Subcutaneous adipose tissue (tissue), 4 donors: Measurements from ENCODE around the gene ELMO1. TPM values are rescaled to one million over a fixed set of nuclear protein-coding genes. Genes with fewer than 3 reads are reported as not detected.

Experiments
- total RNA-seq, 4 donors: library from RNA; depleted of rRNA; stranded (reverse); fragments of >200 nt; gene quantifications; one replicate each; pipeline ENCODE4 v1.1.0, GENCODE V29; 2016
- TF ChIP-seq, protein P1 (sequence below): fragments of 450-650 bp; IDR thresholded peaks from one replicate; pipeline ENCODE4 v1.5.1; 2016; ENCODE audit warnings: low read depth, mild to moderate bottlenecking, control low read depth, antibody characterized with exemption, moderate library complexity

ELMO1 gene
- total RNA-seq, 4 donors from 2014 or later, result 97.1 to 129 (median 126) TPM

DNA sequence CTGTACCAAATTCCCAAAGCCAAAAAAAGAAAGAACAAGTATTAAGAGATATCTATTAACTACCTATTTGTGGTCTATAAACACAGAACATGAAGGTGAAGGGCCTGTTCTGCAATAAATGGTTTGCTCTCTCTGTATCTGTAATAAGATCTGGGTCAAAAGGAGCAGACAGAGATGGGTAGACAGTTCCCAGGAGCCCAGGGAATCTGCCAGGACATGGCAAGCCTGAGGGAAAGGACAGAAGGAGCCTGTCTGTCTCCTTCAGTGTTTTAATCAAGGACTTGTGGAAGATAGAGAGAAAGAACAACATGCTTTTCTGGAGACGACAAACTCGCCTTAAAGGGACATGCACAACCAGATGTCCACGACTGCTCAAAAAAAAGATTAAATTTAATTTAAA is 165.7 kb downstream of the ELMO1 start:
- TF ChIP-seq, protein P1, sequence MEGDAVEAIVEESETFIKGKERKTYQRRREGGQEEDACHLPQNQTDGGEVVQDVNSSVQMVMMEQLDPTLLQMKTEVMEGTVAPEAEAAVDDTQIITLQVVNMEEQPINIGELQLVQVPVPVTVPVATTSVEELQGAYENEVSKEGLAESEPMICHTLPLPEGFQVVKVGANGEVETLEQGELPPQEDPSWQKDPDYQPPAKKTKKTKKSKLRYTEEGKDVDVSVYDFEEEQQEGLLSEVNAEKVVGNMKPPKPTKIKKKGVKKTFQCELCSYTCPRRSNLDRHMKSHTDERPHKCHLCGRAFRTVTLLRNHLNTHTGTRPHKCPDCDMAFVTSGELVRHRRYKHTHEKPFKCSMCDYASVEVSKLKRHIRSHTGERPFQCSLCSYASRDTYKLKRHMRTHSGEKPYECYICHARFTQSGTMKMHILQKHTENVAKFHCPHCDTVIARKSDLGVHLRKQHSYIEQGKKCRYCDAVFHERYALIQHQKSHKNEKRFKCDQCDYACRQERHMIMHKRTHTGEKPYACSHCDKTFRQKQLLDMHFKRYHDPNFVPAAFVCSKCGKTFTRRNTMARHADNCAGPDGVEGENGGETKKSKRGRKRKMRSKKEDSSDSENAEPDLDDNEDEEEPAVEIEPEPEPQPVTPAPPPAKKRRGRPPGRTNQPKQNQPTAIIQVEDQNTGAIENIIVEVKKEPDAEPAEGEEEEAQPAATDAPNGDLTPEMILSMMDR, result no peak

DNA sequence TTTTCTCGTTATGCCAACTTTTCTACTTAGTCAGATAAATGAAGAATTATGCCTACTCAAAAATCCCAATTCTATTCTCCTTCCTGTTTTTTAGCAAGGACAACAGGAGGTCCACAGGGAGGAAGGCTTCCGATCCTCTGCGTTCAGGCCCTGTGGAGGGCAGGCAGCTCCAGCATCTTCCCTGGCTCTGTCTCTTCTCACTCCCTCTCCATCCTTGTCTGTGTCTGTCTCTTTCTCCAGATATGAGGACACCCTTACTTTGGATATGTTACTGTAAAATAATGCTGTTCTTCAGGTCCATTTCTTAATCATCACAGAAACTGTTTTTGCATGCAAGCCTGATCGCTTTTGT is 166.6 kb downstream of the ELMO1 start:
- TF ChIP-seq, protein P1, result no peak

DNA sequence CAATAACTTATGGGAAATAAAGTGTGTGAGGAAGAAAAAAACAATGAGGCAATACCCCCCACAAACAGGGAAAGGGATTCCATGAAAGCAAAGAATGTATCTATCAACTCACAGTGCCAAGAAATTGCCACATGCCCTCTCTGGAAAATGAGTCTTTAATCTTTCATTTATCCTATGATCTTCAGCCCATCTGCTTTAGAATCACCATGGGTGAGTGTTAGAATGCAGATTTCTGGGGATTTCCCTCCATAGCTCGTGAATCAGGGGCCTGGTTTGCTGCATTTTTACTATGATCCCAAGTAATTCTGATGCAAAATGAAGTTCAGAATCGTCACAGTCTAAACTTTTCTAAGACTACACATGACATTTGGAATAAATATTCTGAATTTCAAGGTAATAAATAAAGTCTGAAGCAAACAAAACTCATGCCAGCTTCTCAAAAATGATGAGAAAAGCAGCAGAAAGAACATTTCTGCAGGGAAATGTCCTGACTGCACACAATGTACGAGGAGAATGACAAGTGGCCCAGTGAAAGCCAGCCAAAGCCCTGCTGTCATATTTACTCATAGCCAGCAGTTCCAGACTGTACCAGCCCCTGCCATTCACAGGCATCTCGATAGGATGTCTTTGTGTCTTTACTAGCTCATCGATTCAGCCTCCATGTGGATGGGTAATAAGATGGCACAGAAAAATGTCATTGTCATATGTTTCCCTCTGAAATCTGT is 167.1 kb downstream of the ELMO1 start:
- TF ChIP-seq, protein P1, result no peak

DNA sequence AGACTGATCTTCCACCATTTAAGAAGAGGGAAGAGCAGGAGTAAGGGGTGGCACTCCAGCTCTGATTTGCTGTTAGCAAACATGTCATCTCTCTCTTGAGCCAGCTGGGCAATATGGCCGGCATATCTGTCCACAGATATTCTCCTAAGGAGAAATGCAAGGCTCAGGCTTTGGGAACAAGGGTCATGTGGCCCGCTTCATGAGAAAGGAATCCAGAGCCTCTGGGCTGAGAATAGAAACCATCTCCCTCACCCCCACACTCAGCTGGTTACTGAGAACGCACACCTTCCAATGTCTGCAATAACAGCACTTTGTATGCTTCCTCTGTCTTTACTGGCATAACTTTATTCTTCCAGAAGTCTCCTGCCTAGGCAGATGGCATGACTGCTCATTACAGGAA is 171.2 kb downstream of the ELMO1 start:
- TF ChIP-seq, protein P1, result no peak

DNA sequence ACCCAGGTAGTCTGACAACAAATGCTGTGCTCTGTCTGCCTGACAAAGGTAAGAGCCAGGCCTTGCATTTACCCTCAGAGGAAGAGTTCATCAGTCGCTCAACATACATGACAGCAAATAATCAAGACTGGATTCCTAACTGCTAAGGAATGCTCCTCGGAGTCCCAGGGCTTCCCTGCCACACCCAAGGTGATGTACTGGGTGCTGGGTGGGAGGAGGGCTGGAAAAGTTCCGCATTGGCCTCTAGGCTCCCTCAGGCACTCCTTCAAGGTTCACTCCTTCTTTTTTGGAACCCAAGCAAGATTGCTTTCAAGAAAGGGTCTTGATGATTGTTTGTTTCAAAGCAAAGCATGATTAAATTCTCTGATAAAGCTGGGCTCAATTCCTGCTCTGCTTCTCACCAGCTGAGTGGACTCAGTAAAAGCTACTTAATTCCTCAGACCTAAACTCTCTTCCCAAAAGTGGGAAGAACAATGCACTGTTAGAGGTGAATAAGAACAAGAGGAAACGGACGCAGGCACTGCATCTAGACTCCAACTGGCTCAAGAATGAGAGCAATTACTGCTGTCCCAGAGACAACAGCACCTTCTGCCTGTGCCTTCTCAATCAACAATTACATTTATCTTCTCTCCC is 173.5 kb downstream of the ELMO1 start:
- TF ChIP-seq, protein P1, result no peak

DNA sequence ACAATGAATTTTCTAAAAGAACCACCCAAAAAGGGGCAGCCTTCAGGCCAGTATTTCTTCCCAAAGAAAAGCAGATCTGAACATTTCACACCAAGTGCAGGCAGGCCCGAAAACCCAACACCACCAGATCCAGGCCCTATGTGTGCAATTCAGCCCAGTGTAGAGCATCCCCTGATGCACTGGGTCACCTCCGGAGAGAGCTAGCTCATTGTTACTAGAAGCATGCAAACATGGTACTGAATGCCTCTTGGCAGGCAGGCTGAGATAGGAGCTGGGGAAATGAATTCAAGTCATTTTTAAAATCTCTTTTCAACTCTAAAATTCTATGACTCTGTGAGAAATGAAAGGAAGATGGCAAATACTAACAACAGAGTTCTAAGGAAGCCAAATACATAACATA is 174.8 kb downstream of the ELMO1 start:
- TF ChIP-seq, protein P1, result no peak

DNA sequence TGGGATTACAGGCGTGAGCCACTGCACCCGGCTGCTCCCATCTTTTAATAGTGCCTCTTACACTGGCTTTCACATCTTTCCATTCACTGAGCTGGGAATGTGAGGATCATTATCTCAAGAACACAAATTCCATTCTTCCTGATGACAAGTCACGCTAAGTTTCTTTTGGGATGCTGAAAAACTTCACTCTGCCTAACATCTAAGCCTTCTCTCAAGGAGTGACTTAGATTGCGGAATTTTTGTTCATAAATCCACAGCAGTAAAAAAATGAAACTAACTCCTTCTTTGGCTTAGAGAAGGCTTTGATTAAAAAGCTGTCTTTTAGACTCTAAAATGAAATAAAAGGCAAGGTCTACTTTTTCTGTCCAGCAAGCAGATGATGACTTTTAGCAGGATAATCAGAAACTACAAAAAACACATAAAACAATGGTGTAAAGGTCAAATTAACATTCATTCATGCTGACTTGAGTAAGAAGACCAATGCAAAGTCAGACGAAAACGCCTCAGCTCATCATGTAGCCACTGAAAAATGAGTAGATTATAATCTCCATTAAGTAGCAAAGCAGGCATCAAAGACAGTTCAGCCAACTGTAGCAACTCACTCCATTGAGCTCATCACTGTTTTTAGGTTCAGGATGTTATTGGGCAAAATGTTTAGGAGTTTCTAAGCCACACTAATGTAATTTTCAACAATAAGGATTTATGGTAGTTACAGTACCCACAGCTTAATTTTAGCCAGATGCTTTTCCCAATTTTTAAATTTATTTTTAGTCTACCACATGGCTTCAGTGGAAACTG is 178.8 kb downstream of the ELMO1 start:
- TF ChIP-seq, protein P1, result no peak
